ENCODE measurements around the gene TAX1BP1. TPM values are rescaled to one million over a fixed set of nuclear protein-coding genes. Genes with fewer than 3 reads are reported as not detected.

The TAX1BP1 gene
- total RNA-seq, 1 experiment from 2014 or later = 58.3 TPM

DNA sequence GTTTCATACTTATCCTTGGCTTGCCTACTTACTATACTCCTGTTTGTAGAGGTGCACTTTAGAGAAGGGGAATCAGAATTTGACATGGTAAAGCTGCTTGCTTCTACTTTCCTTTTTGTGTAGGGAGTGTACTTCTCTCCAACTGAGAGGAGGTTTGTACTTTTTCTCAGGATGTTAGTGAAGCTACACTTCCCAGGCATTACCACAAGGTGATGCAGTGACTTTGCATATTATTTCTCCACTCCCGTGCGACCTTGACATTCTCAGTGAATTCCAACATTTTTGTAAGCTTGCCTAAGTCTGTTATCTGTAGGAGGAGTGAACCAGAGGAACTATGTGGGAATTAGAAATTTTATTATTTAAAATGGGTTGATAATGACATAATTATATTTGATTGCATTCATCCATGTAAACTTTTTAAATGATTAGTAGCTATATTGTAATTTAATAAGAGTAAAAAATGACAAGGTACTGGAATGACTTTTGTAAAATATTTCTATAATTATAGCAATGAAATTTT lies 5.2 kb downstream of the TAX1BP1 start:
- Histone ChIP-seq H3K79me1 (ENCODE audit: insufficient read depth, low read depth, low read length, poor library complexity, severe bottlenecking) (no peaks in the 10 kb centered on the region), H4K8ac (replicated peaks; ENCODE audit: insufficient read length, low read depth, low read length) (no peak overlapping the region), H3K4ac (ENCODE audit: low read depth, low read length) (no peak overlapping the region), H3K27ac (ENCODE audit: insufficient read length, low read depth, low read length) (no peak overlapping the region), H3K23me2 (ENCODE audit: insufficient read length, low read depth, low read length, poor library complexity, severe bottlenecking) (no peaks in the 10 kb centered on the region), H4K5ac (ENCODE audit: insufficient read length, low read depth, low read length) (no peak overlapping the region), H2BK20ac (ENCODE audit: low read depth, low read length, poor library complexity, severe bottlenecking) (no peak overlapping the region), H3K56ac (ENCODE audit: insufficient read length, low read depth, low read length) (no peak overlapping the region), H2AFZ (ENCODE audit: low read length) (no peak overlapping the region), H2BK12ac (ENCODE audit: insufficient read length, low read depth, low read length) (no peak overlapping the region), H3K23ac (ENCODE audit: insufficient read length, low read depth, low read length) (no peak overlapping the region), H3K18ac (ENCODE audit: insufficient read length, low read depth, low read length) (no peak overlapping the region), H2BK120ac (ENCODE audit: low read depth, low read length, poor library complexity, severe bottlenecking) (no peak overlapping the region), H3K4me2 (ENCODE audit: insufficient read depth, insufficient read length, low read length) (no peak overlapping the region), H4K91ac (ENCODE audit: insufficient read length, low read depth, low read length) (no peak overlapping the region), H3K9ac (ENCODE audit: extremely low read depth, insufficient read length, low read length) (no peak overlapping the region), H3K27me3 (ENCODE audit: insufficient read depth, low read length) (no peaks in the 10 kb centered on the region), H4K20me1 (ENCODE audit: control insufficient read depth, insufficient read depth, insufficient read length) (no peaks in the 10 kb centered on the region), H3K4me1 (ENCODE audit: insufficient read depth, low read length) (no peaks in the 10 kb centered on the region), H3K9me3 (ENCODE audit: control insufficient read depth, low read depth, low read length) (no peaks in the 10 kb centered on the region), H3K14ac (ENCODE audit: insufficient read depth, low read length) (no peak overlapping the region), H3T11ph (ENCODE audit: low read length) (no peak overlapping the region), H2AK5ac (ENCODE audit: insufficient read length, low read length) (no peak overlapping the region), H3K79me2 (ENCODE audit: insufficient read depth, low read length) (peaks cover 1% of the 10 kb centered on the region; the same call in 1 of the 2 replicates), H2BK5ac (ENCODE audit: insufficient read length, low read length) (no peak overlapping the region), H2BK15ac (ENCODE audit: low read depth, low read length) (no peak overlapping the region)
- H3K36me3 Mint-ChIP-seq (ENCODE audit: insufficient read depth in 1 of 3, low read depth in 3 of 3) = peaks cover 0 to 16% (median 14%) of the 10 kb centered on the region in 3 experiments; a peak in 5 of 7 replicates
- H3K4me1 Mint-ChIP-seq = peaks cover 36 to 38% of the 10 kb centered on the region in 2 experiments
- WGBS (ENCODE audit: extremely low coverage, insufficient read length, low lambda C conversion rate) = no CpG with 5 or more reads among the region's 2 CpGs
- no peak overlapping the region for H3K4me3 Mint-ChIP-seq
- H3K9me3 Mint-ChIP-seq = no peaks in the 10 kb centered on the region
- H3K27ac Mint-ChIP-seq = peak overlapping the region; percentile 17 to 82 (median 38); a peak in 2 of 7 replicates
- TF ChIP-seq, protein P1, sequence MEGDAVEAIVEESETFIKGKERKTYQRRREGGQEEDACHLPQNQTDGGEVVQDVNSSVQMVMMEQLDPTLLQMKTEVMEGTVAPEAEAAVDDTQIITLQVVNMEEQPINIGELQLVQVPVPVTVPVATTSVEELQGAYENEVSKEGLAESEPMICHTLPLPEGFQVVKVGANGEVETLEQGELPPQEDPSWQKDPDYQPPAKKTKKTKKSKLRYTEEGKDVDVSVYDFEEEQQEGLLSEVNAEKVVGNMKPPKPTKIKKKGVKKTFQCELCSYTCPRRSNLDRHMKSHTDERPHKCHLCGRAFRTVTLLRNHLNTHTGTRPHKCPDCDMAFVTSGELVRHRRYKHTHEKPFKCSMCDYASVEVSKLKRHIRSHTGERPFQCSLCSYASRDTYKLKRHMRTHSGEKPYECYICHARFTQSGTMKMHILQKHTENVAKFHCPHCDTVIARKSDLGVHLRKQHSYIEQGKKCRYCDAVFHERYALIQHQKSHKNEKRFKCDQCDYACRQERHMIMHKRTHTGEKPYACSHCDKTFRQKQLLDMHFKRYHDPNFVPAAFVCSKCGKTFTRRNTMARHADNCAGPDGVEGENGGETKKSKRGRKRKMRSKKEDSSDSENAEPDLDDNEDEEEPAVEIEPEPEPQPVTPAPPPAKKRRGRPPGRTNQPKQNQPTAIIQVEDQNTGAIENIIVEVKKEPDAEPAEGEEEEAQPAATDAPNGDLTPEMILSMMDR (conservative IDR thresholded peaks at IDR 0.05) = peak; percentile 76
- no peaks in the 10 kb centered on the region for H3K27me3 Mint-ChIP-seq (ENCODE audit: low read depth)
- DNase-seq = peak; percentile 47

Data from H9 (cell line).